ENCODE data around the gene TYRP1. TPM values are rescaled to one million over a fixed set of nuclear protein-coding genes. Genes with fewer than 3 reads are reported as not detected.

The TYRP1 gene
- total and polyA plus RNA-seq, 4 donors, result 1.0 to 2.9 (median 1.1) TPM; not detected in 1

DNA sequence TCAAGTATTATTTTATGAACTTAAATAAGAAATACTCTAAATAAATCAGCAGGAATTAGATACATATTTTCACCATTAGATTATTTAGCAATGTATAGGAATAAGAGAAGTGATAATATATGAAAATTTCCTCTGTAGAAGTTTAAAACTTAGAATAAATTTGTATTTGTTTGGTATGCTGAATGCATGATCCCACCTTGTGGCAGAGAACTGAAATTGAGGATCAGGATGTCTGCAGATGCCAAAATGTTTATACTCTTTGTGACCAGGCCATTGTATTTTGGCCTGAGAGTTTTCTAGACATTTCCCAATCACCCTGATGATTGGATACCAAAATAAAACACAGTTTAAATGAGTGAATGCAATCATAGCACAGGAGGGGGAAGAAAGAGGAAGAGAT lies 6.3 kb downstream of the TYRP1 start:
- Histone ChIP-seq H3K4me3 (ENCODE audit: low read length in 2 of 2) (no peak overlapping the region), H3K27ac (ENCODE audit: low read depth in 1 of 2, low read length in 2 of 2) (no peak overlapping the region), H3K36me3 (ENCODE audit: control insufficient read depth in 1 of 2, insufficient read depth in 2 of 2, low read length in 1 of 2) (no peaks in the 10 kb centered on the region), H3K4me1 (ENCODE audit: control insufficient read depth in 1 of 2, insufficient read depth in 2 of 2, low read length in 2 of 2) (peaks cover 0 to 4% of the 10 kb centered on the region in 2 donors), H3K9me3 (ENCODE audit: control insufficient read depth, low read length) (no peaks in the 10 kb centered on the region), H3K27me3 (ENCODE audit: control insufficient read depth in 1 of 2, insufficient read depth in 2 of 2, low read length in 1 of 2) (no peaks in the 10 kb centered on the region)
- DNase-seq (no peak), ATAC-seq (ENCODE audit: low FRiP score) (no peak)
- intact Hi-C loops (cut with DNase I), result no loop called here

DNA sequence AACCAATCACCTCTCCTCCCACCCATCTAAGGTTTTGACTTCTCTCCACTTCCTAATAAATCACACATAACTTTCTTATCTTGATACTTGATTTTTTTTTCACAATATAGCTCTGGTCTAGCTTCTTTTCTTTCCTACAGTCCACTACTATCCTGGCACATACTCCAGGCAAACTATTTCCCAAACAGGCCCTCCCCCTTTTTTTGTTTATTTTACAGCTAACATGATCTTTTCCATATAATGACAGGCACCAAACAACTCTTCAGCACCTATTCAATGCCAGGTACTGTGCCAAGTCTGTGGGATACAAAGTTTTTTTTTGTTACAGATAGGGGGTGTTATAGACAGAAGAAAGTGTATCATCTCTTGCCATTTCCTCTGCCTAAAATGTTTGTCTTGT lies 7.9 kb downstream of the TYRP1 start:
- H3K36me3 ChIP-seq (ENCODE audit: control insufficient read depth in 1 of 2, insufficient read depth in 2 of 2, low read length in 1 of 2), result no peaks in the 10 kb centered on the region
- DNase-seq, result no peak
- H3K27ac ChIP-seq (ENCODE audit: low read depth in 1 of 2, low read length in 2 of 2), result no peak overlapping the region
- no peaks in the 10 kb centered on the region for H3K9me3 ChIP-seq (ENCODE audit: control insufficient read depth, low read length)
- H3K27me3 ChIP-seq (ENCODE audit: control insufficient read depth in 1 of 2, insufficient read depth in 2 of 2, low read length in 1 of 2), result no peaks in the 10 kb centered on the region
- no peak for ATAC-seq (ENCODE audit: low FRiP score)
- H3K4me1 ChIP-seq (ENCODE audit: control insufficient read depth in 1 of 2, insufficient read depth in 2 of 2, low read length in 2 of 2), result peaks cover 0 to 2% of the 10 kb centered on the region in 2 donors
- intact Hi-C loops (cut with DNase I), result no loop called here
- H3K4me3 ChIP-seq (ENCODE audit: low read length in 2 of 2), result no peak overlapping the region

DNA sequence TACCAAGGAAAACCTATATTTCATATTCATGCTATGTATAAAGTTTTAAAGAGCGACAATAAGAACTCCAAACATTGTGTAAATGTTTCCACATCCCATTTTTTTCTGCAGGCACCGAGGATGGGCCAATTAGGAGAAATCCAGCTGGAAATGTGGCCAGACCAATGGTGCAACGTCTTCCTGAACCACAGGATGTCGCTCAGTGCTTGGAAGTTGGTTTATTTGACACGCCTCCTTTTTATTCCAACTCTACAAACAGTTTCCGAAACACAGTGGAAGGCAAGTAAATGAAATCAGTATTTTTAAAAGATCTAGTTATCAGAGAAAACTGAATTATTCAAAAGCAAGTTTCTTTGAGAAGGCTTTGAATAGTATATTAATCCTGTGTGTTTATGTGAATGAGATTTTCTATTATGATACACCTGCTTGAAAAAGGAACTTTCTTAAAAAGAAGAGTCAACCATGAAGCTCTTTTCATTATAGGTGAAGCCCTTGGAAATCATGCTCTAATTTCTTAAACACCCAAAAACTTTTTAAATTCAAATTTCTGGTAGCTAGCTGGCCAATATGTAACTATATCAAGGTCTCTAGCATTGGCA lies 9.1 kb downstream of the TYRP1 start:
- 24 to 35% methylated on average over 6 of the region's 6 CpGs for whole genome bisulfite sequencing, 2 donors
- ATAC-seq (ENCODE audit: low FRiP score), result no peak
- Histone ChIP-seq H3K36me3 (ENCODE audit: control insufficient read depth in 1 of 2, insufficient read depth in 2 of 2, low read length in 1 of 2) (no peaks in the 10 kb centered on the region), H3K27ac (ENCODE audit: low read depth in 1 of 2, low read length in 2 of 2) (no peak overlapping the region), H3K9me3 (ENCODE audit: control insufficient read depth, low read length) (no peaks in the 10 kb centered on the region), H3K4me1 (ENCODE audit: control insufficient read depth in 1 of 2, insufficient read depth in 2 of 2, low read length in 2 of 2) (peaks cover 0 to 2% of the 10 kb centered on the region in 2 donors), H3K4me3 (ENCODE audit: low read length in 2 of 2) (no peak overlapping the region), H3K27me3 (ENCODE audit: control insufficient read depth in 1 of 2, insufficient read depth in 2 of 2, low read length in 1 of 2) (no peaks in the 10 kb centered on the region)
- intact Hi-C loops (cut with DNase I), result no loop called here
- peak in 1 of 2 donors; percentile 50 for DNase-seq

DNA sequence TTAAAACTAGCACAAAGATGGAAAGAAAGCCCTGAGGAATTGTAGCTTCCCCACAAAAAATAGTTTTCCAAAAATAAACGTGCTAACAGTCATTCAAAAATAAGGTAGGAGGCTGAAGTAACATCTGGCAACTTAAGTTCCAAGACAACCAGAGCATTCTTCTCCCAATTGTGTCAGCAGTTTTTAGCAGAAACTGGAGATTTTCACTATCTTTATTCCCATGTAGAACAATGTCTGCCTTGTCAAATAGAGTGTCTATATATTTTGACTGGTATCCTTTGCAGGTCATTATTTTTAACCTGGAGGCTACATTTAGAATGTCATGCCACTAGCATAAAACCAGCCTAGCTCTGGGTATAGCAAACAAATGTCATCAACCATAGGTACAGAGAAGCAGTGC lies 10.8 kb downstream of the TYRP1 start:
- Histone ChIP-seq H3K9me3 (ENCODE audit: control insufficient read depth, low read length) (no peaks in the 10 kb centered on the region), H3K4me3 (ENCODE audit: low read length in 2 of 2) (no peak overlapping the region), H3K36me3 (ENCODE audit: control insufficient read depth in 1 of 2, insufficient read depth in 2 of 2, low read length in 1 of 2) (no peaks in the 10 kb centered on the region), H3K4me1 (ENCODE audit: control insufficient read depth in 1 of 2, insufficient read depth in 2 of 2, low read length in 2 of 2) (peaks cover 0 to 1% of the 10 kb centered on the region in 2 donors), H3K27me3 (ENCODE audit: control insufficient read depth in 1 of 2, insufficient read depth in 2 of 2, low read length in 1 of 2) (no peaks in the 10 kb centered on the region), H3K27ac (ENCODE audit: low read depth in 1 of 2, low read length in 2 of 2) (no peak overlapping the region)
- no peak for ATAC-seq (ENCODE audit: low FRiP score)
- no peak for DNase-seq
- 18 to 25% methylated on average over 1 of the region's 1 CpG for WGBS, 2 donors
- intact Hi-C loops (cut with DNase I), result no loop called here

DNA sequence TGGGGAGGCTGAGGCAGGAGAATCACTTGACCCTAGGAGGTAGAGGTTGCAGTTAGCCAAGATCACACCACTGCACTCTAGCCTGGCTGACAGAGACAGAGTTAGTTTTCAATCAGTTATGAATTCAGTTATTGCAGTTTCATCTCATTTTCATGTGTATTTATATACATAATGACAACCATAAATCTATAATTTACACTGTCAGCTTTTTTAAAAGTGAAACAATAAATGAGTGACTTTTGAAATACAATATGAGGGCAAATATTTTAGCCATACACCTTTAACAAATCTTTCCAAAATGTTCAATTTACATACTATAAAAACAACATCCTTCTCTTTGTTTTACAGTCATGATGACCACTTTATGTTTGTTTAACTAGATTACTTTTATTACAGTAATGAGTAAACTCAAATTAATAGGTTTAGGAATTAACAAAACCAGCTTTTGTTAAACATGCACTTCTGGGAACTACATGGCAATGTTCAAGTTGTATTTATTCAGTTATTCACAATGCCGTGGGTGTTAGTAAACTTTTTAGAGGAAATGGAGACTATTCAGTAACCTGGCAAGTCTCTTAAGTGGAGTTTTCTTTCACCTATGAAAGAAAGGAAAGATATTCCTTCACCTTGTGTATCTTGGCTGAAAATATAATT lies 12.7 kb downstream of the TYRP1 start:
- intact Hi-C loops (cut with DNase I), result no loop called here
- WGBS, 2 donors, result 58 to 68% methylated on average over 1 of the region's 1 CpG
- ATAC-seq (ENCODE audit: low FRiP score), result no peak

DNA sequence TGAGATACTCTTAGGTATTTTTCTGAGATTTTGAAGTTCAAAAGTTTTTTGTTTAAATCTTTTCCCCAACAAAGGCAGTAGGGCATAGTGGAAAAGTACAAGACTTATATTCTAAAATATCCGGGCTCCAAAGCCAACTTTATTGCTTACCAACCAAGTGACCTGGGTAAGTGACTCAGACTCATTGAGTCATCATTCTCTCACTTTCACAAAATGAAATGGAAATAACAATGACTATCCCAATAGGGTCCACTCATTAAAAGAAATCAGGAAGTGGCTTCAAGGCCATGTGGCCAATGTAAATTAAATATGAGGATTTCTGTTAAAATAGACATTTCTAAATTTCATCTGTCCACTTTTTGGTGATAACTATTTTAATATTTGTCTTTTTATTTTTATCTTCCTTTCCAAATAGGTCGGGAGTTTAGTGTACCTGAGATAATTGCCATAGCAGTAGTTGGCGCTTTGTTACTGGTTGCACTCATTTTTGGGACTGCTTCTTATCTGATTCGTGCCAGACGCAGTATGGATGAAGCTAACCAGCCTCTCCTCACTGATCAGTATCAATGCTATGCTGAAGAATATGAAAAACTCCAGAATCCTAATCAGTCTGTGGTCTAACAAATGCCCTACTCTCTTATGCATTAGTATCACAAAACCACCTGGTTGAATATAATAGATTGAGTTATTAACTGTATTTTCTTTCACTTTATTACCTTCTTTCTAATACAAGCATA lies 15.5 kb downstream of the TYRP1 start:
- DNase-seq (no peak), ATAC-seq (ENCODE audit: low FRiP score) (no peak)
- Histone ChIP-seq H3K9me3 (ENCODE audit: control insufficient read depth, low read length) (no peaks in the 10 kb centered on the region), H3K27ac (ENCODE audit: low read depth in 1 of 2, low read length in 2 of 2) (no peak overlapping the region), H3K4me3 (ENCODE audit: low read length in 2 of 2) (no peak overlapping the region), H3K4me1 (ENCODE audit: control insufficient read depth in 1 of 2, insufficient read depth in 2 of 2, low read length in 2 of 2) (no peaks in the 10 kb centered on the region), H3K36me3 (ENCODE audit: control insufficient read depth in 1 of 2, insufficient read depth in 2 of 2, low read length in 1 of 2) (no peaks in the 10 kb centered on the region), H3K27me3 (ENCODE audit: control insufficient read depth in 1 of 2, insufficient read depth in 2 of 2, low read length in 1 of 2) (no peaks in the 10 kb centered on the region)
- 77 to 84% methylated on average over 5 of the region's 5 CpGs for WGBS, 2 donors
- intact Hi-C loops (cut with DNase I), result no loop called here

More for the DNA sequence above, 12.7 kb downstream of the TYRP1 start:
- Histone ChIP-seq H3K4me3 (ENCODE audit: low read length in 2 of 2) (no peak overlapping the region), H3K9me3 (ENCODE audit: control insufficient read depth, low read length) (no peaks in the 10 kb centered on the region), H3K27ac (ENCODE audit: low read depth in 1 of 2, low read length in 2 of 2) (no peak overlapping the region), H3K36me3 (ENCODE audit: control insufficient read depth in 1 of 2, insufficient read depth in 2 of 2, low read length in 1 of 2) (no peaks in the 10 kb centered on the region), H3K4me1 (ENCODE audit: control insufficient read depth in 1 of 2, insufficient read depth in 2 of 2, low read length in 2 of 2) (no peaks in the 10 kb centered on the region), H3K27me3 (ENCODE audit: control insufficient read depth in 1 of 2, insufficient read depth in 2 of 2, low read length in 1 of 2) (no peaks in the 10 kb centered on the region)
- no peak for DNase-seq

DNA sequence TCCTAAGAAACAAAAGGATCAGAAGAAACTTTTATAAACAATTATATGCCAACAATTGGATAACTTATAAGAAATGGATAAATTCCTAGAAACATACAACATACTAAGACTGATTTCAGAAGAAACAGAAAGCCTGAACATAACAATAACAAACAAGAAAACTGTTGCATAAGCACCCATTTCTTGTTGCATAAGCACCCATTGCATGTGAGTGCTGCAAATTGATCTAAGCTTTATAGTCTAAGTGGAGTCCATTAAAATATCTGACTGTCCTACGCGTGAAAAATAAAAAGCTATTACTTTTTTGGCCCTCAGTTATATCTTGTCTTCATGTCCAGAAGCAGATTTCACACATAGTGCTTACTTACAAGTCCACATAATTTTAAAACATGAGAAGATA lies 19.3 kb downstream of the TYRP1 start:
- intact Hi-C loops (cut with DNase I), result loop anchor here in 1 of 2 donors (10.0 kb wide), 1 partner anchor 372 kb away; no protein-coding TSS in a partner anchor
- Histone ChIP-seq H3K27me3 (ENCODE audit: control insufficient read depth in 1 of 2, insufficient read depth in 2 of 2, low read length in 1 of 2) (no peaks in the 10 kb centered on the region), H3K9me3 (ENCODE audit: control insufficient read depth, low read length) (no peaks in the 10 kb centered on the region), H3K4me3 (ENCODE audit: low read length in 2 of 2) (no peak overlapping the region), H3K4me1 (ENCODE audit: control insufficient read depth in 1 of 2, insufficient read depth in 2 of 2, low read length in 2 of 2) (no peaks in the 10 kb centered on the region), H3K27ac (ENCODE audit: low read depth in 1 of 2, low read length in 2 of 2) (no peak overlapping the region), H3K36me3 (ENCODE audit: control insufficient read depth in 1 of 2, insufficient read depth in 2 of 2, low read length in 1 of 2) (no peaks in the 10 kb centered on the region)
- 97% methylated on average over 2 of the region's 2 CpGs for WGBS, 2 donors
- ATAC-seq (ENCODE audit: low FRiP score) (no peak), DNase-seq (no peak)

DNA sequence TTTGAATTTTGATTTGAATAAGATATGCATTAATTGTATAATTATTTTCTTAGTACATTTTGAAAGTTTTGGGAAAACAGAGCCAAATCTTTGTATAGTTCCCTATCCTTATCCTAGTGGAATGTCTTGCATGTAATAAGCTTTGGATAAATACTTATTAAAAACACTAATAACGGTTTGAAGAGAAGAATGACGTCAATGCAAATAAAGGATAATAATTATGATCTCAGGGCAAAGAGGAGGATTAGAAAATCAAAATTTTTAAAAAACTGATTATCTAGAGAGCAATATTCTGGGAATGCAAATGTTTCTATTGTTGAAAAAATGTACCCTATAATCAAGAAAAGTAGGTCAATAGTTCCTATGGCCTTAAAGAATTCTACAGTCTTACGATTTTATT lies 22.1 kb downstream of the TYRP1 start:
- Histone ChIP-seq H3K4me1 (ENCODE audit: control insufficient read depth in 1 of 2, insufficient read depth in 2 of 2, low read length in 2 of 2) (no peaks in the 10 kb centered on the region), H3K4me3 (ENCODE audit: low read length in 2 of 2) (no peak overlapping the region), H3K27me3 (ENCODE audit: control insufficient read depth in 1 of 2, insufficient read depth in 2 of 2, low read length in 1 of 2) (no peaks in the 10 kb centered on the region), H3K27ac (ENCODE audit: low read depth in 1 of 2, low read length in 2 of 2) (no peak overlapping the region), H3K36me3 (ENCODE audit: control insufficient read depth in 1 of 2, insufficient read depth in 2 of 2, low read length in 1 of 2) (no peaks in the 10 kb centered on the region), H3K9me3 (ENCODE audit: control insufficient read depth, low read length) (no peaks in the 10 kb centered on the region)
- intact Hi-C loops (cut with DNase I), result loop anchor here in 1 of 2 donors (10.0 kb wide), 1 partner anchor 370 kb away; no protein-coding TSS in a partner anchor
- 90 to 95% methylated on average over 3 of the region's 3 CpGs for WGBS, 2 donors
- no peak for DNase-seq
- no peak for ATAC-seq (ENCODE audit: low FRiP score)
